ENCODE results near the gene NPTX1. TPM values are rescaled to one million over a fixed set of nuclear protein-coding genes. Genes with fewer than 3 reads are reported as not detected.

The NPTX1 gene
- total RNA-seq, 4 donors from 2014 or later, result not detected

DNA sequence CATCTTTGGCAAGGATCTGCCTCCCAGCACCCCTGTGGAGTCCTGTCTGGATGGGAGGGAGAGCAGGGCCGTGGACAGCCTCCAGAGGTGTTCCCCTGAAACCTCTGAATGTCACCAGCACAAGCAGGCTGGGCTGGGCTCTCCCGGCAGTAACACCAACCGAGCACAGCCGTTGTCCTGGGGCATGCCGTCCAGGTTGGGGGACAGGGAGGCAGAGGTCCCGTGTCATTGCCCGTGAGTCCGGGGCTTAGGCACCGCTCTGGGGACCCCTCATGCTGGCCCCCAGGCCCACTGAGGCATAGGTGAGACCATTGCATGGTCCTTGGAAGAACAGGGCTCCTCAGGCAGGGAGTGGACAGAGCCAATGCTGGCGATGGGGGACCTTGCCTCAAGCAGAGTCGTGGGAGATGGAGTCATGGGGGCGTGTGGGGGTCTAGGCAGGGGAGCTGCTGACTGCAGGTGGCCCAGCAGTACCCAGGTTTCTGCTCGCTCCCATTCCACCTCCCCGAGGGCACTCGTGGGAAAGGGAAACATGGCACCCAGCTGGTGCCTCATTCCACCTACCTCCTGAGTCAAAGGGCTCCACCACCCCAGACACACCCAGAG, 44.0 kb downstream of the NPTX1 start:
- TF ChIP-seq CTCF (IDR thresholded peaks at IDR 0.05; ENCODE audit: low read depth), result no peak

GRCh38 chr17:80431246-80432195, 44.9 kb downstream of the NPTX1 start:
- TF ChIP-seq CTCF (IDR thresholded peaks at IDR 0.05; ENCODE audit: low read depth), result no peak

- TF ChIP-seq CTCF (IDR thresholded peaks at IDR 0.05; ENCODE audit: low read depth), result no peak
Measured at GRCh38 chr17:80430446-80431245, 45.8 kb downstream of the NPTX1 start.

- no peak for TF ChIP-seq CTCF (IDR thresholded peaks at IDR 0.05; ENCODE audit: low read depth)
Measured at GRCh38 chr17:80429356-80430275, 46.8 kb downstream of the NPTX1 start.

GRCh38 chr17:80428796-80429195, 47.6 kb downstream of the NPTX1 start:
- no peak for TF ChIP-seq CTCF (IDR thresholded peaks at IDR 0.05; ENCODE audit: low read depth)

GRCh38 chr17:80428363-80428762, 48.0 kb downstream of the NPTX1 start:
- no peak for TF ChIP-seq CTCF (IDR thresholded peaks at IDR 0.05; ENCODE audit: low read depth)
